Activated T-cell treated with anti-CD3 and anti-CD28 coated beads, Interleukin-2, amount 50 U/mL, for 4 hours (primary cell): ENCODE results near the gene CNNM1. TPM values are rescaled to one million over a fixed set of nuclear protein-coding genes. Genes with fewer than 3 reads are reported as not detected.

Experiments used
- ATAC-seq, 2 donors: fragments of 200-7000 bp; cut with Tn5 transposase; one replicate each; pipeline ENCODE4 v1.10.0; 2021
- DNase-seq: peaks from one replicate; pipeline ENCODE4 v3.0.0-alpha.2; 2020
- H3K27me3 Mint-ChIP-seq: one replicate; pipeline ENCODE4 v1.8.0; 2021; ENCODE audit warnings: low read depth, mixed read lengths
- H3K36me3 Mint-ChIP-seq: one replicate; pipeline ENCODE4 v1.8.0; 2022; ENCODE audit warnings: mixed read lengths; ENCODE audit not compliant: insufficient read depth
- H3K4me1 Mint-ChIP-seq: one replicate; pipeline ENCODE4 v1.8.0; 2021; ENCODE audit warnings: low read depth, mixed read lengths
- H3K4me3 Mint-ChIP-seq: one replicate; pipeline ENCODE4 v1.8.0; 2021; ENCODE audit warnings: mild to moderate bottlenecking, moderate library complexity, mixed read lengths
- H3K9me3 Mint-ChIP-seq: one replicate; pipeline ENCODE4 v1.8.0; 2021; ENCODE audit warnings: mixed read lengths
- total RNA-seq, 3 donors: library from RNA; stranded (reverse); gene quantifications; one replicate each; pipeline ENCODE4 v1.2.1, GENCODE V29; 2021

Gene CNNM1
- total RNA-seq, 3 donors from 2014 or later = 0.58 to 1.9 (median 0.60) TPM

DNA sequence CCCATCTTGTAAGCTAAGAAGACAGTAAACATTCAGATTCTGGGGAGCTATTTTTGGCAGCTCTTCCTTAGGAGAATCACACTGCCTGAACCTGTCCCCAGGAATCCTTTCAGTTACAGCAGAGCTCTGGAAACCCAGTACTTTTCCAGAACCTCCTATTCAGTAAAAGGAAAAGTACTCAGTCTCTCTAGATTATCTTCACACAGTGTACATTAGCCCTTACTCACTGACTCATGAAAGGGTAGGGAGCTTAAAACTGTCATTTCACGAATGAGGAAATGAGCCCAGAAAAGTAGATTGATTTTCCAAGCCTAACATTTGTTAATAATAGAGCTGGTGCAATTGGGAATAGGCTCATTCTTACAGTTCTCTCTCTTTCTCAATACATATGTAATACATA is 3.9 kb upstream of the CNNM1 start:
- no peak for ATAC-seq
- no peak overlapping the region for H3K4me3 Mint-ChIP-seq
- peaks cover 29% of the 10 kb centered on the region for H3K27me3 Mint-ChIP-seq
- DNase-seq = no peak
- no peaks in the 10 kb centered on the region for H3K9me3 Mint-ChIP-seq
- H3K4me1 Mint-ChIP-seq = peaks cover 2% of the 10 kb centered on the region
- no peaks in the 10 kb centered on the region for H3K36me3 Mint-ChIP-seq

DNA sequence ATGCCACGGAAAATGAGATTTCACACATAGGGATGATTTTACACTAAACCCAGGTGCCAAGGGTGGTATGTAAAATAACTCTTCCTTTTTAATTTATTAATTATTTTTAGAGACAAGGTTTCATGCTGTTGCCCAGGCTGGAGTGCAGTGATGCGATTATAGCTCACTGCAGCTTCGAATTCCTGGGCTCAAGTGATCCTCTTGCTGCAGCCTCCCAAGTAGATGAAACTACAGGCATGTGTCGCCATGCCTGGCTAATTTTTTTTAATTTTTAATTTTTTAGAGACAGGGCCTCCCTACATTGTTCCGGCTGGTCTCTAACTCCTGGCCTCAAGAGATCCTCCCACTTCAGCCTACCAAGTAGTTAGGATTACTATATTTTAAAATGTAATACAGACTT is 2.3 kb upstream of the CNNM1 start:
- peaks cover 39% of the 10 kb centered on the region for H3K27me3 Mint-ChIP-seq
- no peaks in the 10 kb centered on the region for H3K36me3 Mint-ChIP-seq
- ATAC-seq (no peak), DNase-seq (no peak)
- peaks cover 6% of the 10 kb centered on the region for H3K4me1 Mint-ChIP-seq
- H3K4me3 Mint-ChIP-seq = no peak overlapping the region
- no peaks in the 10 kb centered on the region for H3K9me3 Mint-ChIP-seq

DNA sequence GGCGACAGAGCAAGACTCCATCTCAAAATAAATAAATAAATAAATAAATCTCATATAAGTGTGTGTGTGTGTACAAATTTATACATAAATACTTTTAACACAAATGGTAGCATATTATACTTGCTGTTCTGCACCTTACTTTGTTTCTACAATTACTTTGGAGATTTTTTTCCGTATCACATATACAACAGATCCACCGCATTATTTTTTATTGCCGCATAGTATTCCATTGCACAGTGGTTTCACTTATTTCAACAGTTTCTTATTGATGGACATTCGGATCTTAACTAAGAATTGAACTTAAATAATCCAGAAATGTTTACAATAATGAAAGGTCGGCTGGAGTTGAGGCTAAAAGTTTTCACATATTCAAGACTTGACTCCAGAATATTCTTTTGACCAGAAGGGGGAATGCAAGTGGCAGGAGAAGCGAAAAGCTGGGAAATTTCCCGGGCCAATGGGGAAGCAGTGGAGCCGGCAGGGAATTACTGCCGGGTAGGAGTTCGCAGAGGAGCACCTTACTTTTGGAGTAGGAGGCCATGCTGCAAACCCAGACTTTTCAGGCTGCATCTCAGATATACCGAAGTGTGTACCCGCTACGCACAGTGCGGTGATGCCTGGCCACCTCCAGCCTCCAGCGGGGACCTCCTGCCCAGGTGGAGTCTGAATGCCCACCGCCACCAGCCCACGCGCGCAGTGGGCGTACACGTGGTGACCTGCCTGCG is 415 bp upstream of the CNNM1 start:
- Mint-ChIP-seq H3K4me3 (peak overlapping the region; percentile 35), H3K27me3 (peaks cover 45% of the 10 kb centered on the region), H3K36me3 (no peaks in the 10 kb centered on the region), H3K9me3 (no peaks in the 10 kb centered on the region), H3K4me1 (peaks cover 8% of the 10 kb centered on the region)
- DNase-seq = no peak
- no peak for ATAC-seq

DNA sequence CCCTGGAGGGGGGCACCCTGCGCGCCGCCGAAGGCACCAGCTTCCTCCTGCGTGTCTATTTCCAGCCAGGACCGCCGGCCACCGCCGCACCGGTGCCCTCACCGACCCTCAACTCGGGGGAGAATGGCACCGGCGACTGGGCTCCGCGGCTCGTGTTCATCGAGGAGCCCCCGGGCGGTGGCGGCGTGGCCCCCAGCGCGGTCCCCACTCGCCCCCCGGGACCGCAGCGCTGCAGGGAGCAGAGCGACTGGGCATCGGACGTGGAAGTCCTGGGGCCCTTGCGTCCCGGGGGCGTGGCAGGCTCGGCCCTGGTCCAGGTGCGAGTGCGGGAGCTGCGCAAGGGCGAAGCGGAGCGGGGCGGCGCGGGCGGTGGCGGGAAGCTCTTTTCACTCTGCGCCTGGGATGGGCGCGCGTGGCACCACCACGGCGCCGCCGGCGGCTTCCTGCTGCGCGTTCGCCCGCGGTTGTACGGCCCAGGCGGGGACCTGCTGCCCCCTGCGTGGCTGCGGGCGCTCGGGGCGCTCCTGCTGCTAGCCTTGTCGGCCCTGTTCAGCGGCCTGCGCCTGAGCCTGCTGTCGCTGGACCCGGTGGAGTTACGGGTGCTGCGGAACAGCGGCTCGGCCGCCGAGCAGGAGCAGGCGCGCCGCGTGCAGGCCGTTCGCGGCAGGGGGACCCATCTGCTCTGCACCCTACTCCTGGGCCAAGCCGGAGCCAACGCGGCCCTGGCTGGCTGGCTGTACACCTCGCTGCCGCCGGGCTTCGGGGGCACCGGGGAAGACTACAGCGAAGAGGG is 594 bp downstream of the CNNM1 start:
- peak overlapping the region; percentile 69 for H3K4me3 Mint-ChIP-seq
- DNase-seq = no peak
- H3K4me1 Mint-ChIP-seq = peaks cover 8% of the 10 kb centered on the region
- ATAC-seq = peak; percentile 45 to 62
- H3K27me3 Mint-ChIP-seq = peaks cover 41% of the 10 kb centered on the region
- no peaks in the 10 kb centered on the region for H3K36me3 Mint-ChIP-seq
- no peaks in the 10 kb centered on the region for H3K9me3 Mint-ChIP-seq

DNA sequence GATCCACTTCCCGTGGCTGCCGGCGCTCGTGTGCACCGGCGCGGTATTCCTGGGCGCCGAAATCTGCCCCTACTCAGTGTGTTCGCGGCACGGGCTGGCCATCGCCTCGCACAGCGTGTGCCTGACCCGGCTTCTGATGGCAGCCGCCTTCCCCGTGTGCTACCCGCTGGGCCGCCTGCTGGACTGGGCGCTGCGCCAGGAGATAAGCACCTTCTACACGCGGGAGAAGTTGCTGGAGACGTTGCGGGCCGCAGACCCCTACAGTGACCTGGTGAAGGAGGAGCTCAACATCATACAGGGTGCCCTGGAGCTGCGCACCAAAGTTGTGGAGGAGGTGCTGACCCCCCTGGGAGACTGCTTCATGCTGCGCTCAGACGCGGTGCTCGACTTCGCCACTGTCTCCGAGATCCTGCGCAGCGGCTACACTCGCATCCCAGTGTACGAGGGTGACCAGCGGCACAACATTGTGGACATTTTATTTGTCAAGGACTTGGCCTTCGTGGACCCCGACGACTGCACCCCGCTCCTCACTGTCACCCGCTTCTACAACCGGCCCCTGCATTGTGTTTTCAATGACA is 1.3 kb downstream of the CNNM1 start:
- Mint-ChIP-seq H3K9me3 (no peaks in the 10 kb centered on the region), H3K4me1 (peaks cover 8% of the 10 kb centered on the region), H3K36me3 (no peaks in the 10 kb centered on the region), H3K4me3 (peak overlapping the region; percentile 69), H3K27me3 (peaks cover 41% of the 10 kb centered on the region)
- DNase-seq (no peak), ATAC-seq (peak in 1 of 2 donors; percentile 24)

DNA sequence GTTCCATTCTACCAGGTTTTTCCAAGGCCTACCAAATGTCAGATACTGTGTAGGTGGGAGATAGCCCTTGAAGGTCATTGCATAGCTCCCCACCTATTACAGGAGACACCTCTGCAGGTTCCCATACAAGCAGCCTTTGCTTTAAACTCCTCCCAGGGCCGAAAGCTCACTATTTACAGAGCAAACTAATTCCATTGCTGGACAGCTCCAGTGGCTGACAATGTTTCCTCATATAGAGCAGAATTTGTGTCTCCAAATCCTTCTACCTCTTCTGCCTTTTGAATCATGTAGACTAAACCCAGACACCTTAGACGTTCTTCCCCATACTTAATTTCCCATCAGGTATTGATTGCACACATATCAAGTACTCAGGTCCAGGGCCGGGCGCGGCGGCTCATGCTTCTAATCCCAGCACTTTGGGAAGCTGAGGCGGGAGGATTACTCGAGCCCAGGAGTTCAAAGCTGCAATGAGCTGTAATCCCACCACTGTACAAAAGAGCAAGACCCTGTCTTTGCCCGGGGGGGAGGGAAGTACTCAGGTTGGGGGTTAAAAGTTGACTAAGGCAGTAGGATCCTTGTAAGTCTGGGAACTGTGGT is 2.1 kb downstream of the CNNM1 start:
- DNase-seq (no peak), ATAC-seq (no peak)
- no peaks in the 10 kb centered on the region for H3K9me3 Mint-ChIP-seq
- H3K36me3 Mint-ChIP-seq = no peaks in the 10 kb centered on the region
- peaks cover 39% of the 10 kb centered on the region for H3K27me3 Mint-ChIP-seq
- H3K4me1 Mint-ChIP-seq = peaks cover 8% of the 10 kb centered on the region
- H3K4me3 Mint-ChIP-seq = peak overlapping the region; percentile 1

DNA sequence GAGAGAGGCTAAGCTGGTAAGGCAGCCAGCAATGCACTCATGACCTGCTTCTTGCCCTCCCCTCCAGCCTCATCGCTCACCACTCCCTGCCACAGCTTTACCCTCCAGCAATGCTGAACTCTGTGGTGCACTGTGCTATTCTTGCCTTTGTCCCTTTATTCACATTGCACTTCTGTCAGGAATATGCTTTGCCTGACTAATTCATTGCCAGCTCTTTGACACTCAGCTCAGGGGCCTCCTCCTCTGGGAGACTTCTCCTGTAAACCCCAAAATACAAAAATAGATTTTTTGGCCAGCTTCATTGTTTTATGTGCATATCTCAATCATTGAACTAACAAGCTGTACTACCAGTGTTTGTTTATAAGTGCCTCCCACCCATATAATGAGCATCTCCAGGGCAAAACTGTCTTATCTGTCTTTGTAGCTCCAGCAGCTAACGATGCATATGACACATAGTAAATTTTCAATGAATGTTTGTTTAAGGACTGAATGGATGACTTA is 8.2 kb downstream of the CNNM1 start:
- Mint-ChIP-seq H3K9me3 (no peaks in the 10 kb centered on the region), H3K4me3 (no peak overlapping the region), H3K36me3 (no peaks in the 10 kb centered on the region), H3K4me1 (no peaks in the 10 kb centered on the region), H3K27me3 (peaks cover 8% of the 10 kb centered on the region)
- ATAC-seq (no peak), DNase-seq (no peak)

DNA sequence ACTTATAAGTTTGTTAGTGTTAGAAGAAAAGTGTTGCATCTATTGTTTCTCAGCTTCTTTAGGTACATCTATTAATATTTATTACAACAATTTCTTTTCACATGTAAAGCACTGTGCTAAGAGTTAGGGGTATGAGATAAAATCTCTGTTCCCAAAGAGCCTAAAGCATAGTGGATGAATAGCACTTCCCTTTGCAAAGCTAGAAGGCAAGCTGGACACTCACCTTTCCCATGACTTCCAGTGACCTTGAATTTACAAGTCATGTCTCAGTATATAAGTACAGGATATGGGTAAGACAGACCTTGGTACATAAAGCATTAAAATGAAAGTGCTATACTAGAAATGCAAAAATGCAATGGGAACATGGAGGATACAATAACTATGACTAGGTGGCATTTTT is 8.7 kb downstream of the CNNM1 start:
- no peaks in the 10 kb centered on the region for H3K36me3 Mint-ChIP-seq
- DNase-seq (no peak), ATAC-seq (no peak)
- peaks cover 6% of the 10 kb centered on the region for H3K27me3 Mint-ChIP-seq
- H3K9me3 Mint-ChIP-seq = no peaks in the 10 kb centered on the region
- H3K4me1 Mint-ChIP-seq = no peaks in the 10 kb centered on the region
- no peak overlapping the region for H3K4me3 Mint-ChIP-seq

DNA sequence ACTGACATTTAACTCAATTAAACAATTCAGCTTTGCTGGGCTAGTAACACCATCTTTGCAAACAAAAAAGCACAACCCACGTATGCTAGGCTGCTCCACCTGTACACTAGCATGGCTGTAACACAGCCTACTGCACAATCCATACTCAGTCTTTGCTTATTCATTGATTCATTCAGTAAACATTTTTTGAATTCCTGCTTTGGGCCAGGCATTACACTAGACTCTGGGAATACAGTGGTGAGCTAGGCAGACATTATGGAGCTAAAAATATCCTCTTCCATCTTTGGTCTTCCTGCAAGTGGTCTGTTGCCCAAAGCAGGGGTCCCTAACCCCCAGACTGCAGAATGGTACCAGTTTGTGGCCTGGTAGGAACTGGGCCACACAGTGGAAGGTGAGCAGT is 9.9 kb downstream of the CNNM1 start:
- ATAC-seq (no peak), DNase-seq (no peak)
- no peaks in the 10 kb centered on the region for H3K9me3 Mint-ChIP-seq
- no peak overlapping the region for H3K4me3 Mint-ChIP-seq
- H3K27me3 Mint-ChIP-seq = peaks cover 4% of the 10 kb centered on the region
- no peaks in the 10 kb centered on the region for H3K4me1 Mint-ChIP-seq
- no peaks in the 10 kb centered on the region for H3K36me3 Mint-ChIP-seq

DNA sequence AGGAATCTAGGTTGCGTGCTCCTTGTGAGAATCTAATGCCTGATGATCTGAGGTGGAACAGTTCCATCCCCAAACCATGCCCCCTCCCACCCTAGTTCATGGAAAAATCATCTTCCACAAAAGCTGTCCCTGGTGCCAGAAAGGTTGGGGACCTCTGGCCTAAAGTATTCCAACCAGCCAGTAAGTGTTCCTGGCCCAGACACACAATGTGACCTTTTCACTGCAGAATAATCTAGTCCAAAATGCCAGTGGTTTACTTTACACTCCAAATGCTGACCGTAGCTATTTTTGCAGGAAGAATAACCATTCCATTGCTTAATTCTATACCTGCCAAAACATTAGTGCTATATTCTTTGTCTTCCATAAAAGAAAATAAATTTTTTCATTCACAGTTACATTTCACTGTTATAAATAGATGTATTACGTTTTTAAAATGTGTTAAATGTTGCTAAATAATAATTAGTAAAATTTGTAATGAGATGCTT is 10.4 kb downstream of the CNNM1 start:
- no peaks in the 10 kb centered on the region for H3K9me3 Mint-ChIP-seq

DNA sequence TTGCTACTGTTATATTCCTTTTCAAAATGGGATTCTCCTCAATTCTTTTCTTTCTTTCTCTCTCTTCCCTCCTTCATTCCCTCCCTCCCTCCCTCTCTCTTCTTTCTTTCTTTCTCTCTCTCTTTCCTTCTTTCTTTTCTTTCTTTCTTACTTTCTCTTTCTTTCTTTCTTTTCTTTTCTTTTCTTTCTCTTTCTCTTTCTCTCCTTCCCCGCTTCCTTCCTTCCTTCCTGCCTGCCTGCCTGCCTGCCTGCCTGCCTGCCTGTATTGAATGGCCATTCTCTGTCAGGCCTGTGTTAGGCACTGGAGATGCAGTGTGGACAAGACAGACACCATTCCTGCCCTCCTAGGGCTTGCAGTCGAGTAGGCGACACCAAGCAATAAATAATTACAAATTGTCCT is 11.5 kb downstream of the CNNM1 start:
- Mint-ChIP-seq H3K4me3 (no peak overlapping the region), H3K9me3 (no peaks in the 10 kb centered on the region), H3K27me3 (peaks cover 8% of the 10 kb centered on the region), H3K36me3 (no peaks in the 10 kb centered on the region), H3K4me1 (no peaks in the 10 kb centered on the region)
- DNase-seq = no peak
- ATAC-seq = no peak

More for the DNA sequence above, 10.4 kb downstream of the CNNM1 start:
- Mint-ChIP-seq H3K27me3 (peaks cover 8% of the 10 kb centered on the region), H3K36me3 (no peaks in the 10 kb centered on the region), H3K4me1 (no peaks in the 10 kb centered on the region), H3K4me3 (no peak overlapping the region)
- DNase-seq = no peak
- ATAC-seq = no peak

DNA sequence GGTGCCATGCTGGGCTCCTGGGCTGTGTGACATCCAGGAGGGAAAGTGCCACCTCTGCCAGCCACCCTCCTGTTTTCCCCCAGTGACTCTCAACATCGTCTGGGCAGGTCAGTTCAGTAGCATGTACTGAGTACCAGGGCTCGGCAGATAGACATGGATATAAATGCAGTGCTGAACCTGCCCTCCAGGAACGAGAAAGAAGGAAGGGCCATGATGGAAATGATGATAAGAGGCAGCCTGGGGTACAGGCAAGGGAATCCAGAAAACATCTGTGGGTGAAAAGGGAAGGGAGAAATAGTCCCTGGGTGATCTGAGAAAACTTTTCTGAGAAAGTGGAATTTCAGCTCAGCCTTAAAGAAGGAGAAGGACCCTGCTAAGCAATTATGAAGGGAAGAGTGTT is 12.1 kb downstream of the CNNM1 start:
- Mint-ChIP-seq H3K4me3 (no peak overlapping the region), H3K27me3 (peaks cover 10% of the 10 kb centered on the region), H3K9me3 (no peaks in the 10 kb centered on the region), H3K36me3 (no peaks in the 10 kb centered on the region), H3K4me1 (no peaks in the 10 kb centered on the region)
- ATAC-seq (no peak), DNase-seq (no peak)

DNA sequence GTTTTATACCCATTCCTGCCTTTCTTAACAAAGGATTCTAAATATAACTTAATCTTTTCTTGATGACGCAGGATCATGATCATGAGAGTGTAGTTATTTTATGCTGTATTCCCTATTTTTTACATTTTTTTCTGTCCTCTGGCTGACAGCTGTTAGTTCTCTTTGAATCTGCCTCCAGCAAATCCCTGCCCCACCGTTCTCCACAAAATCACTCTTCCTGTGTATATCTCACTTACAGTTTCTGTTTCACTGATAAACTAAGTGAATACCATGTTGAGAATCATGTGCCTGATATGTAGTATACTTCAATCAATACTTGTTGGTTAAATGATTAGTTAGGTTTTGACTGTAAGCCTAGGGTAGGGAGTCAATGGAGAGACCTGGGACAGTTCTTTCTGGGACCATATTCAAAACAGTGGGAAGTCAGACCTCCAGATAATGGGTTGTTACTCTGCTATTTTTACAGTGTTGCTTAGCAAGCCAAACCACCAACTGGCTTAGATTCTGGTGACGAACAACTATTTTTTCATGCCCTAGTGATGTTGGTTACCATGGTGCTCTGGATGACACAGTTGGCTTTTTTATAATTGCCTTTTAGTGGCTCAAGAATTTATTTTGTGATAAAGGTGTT is 12.8 kb downstream of the CNNM1 start:
- Mint-ChIP-seq H3K4me3 (no peak overlapping the region), H3K27me3 (peaks cover 12% of the 10 kb centered on the region), H3K9me3 (no peaks in the 10 kb centered on the region), H3K36me3 (no peaks in the 10 kb centered on the region), H3K4me1 (no peaks in the 10 kb centered on the region)
- DNase-seq (no peak), ATAC-seq (no peak)

DNA sequence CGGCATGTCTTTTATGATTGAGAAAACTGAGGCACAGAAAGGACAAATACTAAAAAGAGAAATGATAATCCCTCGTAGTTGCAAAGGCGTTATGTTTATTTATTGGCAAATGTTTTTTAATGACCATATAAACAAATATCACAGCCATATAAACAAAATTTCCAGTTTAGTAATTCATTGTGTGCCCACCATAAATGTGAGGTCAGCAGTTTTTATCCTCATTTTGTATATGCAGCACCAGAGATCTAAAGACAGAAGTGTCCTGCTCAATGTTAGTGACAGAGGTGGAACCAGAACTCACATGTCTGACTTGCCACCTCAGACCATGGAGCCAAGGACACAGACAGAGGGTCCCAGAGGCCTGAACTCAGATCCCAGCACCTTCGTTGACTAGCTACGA is 14.1 kb downstream of the CNNM1 start:
- DNase-seq (no peak), ATAC-seq (no peak)
- peaks cover 15% of the 10 kb centered on the region for H3K27me3 Mint-ChIP-seq
- H3K4me1 Mint-ChIP-seq = no peaks in the 10 kb centered on the region
- no peak overlapping the region for H3K4me3 Mint-ChIP-seq
- no peaks in the 10 kb centered on the region for H3K36me3 Mint-ChIP-seq
- no peaks in the 10 kb centered on the region for H3K9me3 Mint-ChIP-seq
